Heart left ventricle (tissue), 13 donors: Measurements from ENCODE around the gene PPP1R12B.
"Not testable (repeated sequence)": the region's sequence is repeated elsewhere in the genome, so short reads cannot be mapped to it uniquely, and the experiment has no call there.

Source experiments
- POLR2A ChIP-seq, 2 donors: fragments of 450-650 bp; IDR thresholded peaks; one replicate each; pipeline ENCODE4 v1.6.1; 2017; ENCODE audit warnings: antibody characterized with exemption in 2 of 2, mild to moderate bottlenecking in 2 of 2, moderate library complexity in 2 of 2
- TF ChIP-seq, protein P1 (sequence below), 12 donors: fragments of 200-600 bp; sonication (generic) in 4 of 12; IDR thresholded peaks; one replicate each; pipeline versions ENCODE4 v1.5.0 to v1.8.0; 2018 to 2022; ENCODE audit warnings: antibody characterized with exemption in 12 of 12, mild to moderate bottlenecking in 5 of 12
- donor health status: ischemic (EF 13 %, LVEDD 7.1; RV severe dilation, severe dysfunction).
- donor health status: DM: no; HTN: yes; CAD: no.
- donor health status: DM: no; HTN: no; CAD: no.
- donor health status: ischemic (EF 25% LVEDD 6.9; RV normal size, moderate dysfunction).
- donor health status: ischemic (EF 25% LVEDD 5.7; RV mildly dilated, moderate dysfunction).
- donor health status: ischemic (EF 35%, LVEDD 5.7; RV mildly dilated, moderate dysfunction).
- donor health status: nonischemic (EF 11% LVEDD 7.7; RV severe dilation, severe dysfunction).
- donor health status: DM: yes; HTN: yes; CAD: no.
- donor health status: PGD.
- donor health status: ischemic (EF 29% LVEDD 5.4; RV normal size, mild dysfunction).
- donor health status: nonischemic (EF 23%, LVEDD 6.1; RV moderate dilation, normal function).

DNA sequence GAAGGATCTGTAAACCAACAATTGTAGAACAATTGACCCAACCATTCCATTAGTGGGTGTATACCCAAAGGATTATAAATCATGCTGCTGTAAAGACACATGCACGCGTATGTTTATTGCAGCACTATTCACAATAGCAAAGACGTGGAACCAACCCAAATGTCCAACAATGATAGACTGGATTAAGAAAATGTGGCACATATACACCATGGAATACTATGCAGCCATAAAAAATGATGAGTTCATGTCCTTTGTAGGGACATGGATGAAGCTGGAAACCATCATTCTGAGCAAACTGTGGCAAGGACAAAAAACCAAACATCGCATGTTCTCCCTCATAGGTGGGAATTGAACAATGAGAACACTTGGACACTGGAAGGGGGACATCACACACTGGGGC, 33.4 kb downstream of the PPP1R12B start:
- TF ChIP-seq, protein P1, sequence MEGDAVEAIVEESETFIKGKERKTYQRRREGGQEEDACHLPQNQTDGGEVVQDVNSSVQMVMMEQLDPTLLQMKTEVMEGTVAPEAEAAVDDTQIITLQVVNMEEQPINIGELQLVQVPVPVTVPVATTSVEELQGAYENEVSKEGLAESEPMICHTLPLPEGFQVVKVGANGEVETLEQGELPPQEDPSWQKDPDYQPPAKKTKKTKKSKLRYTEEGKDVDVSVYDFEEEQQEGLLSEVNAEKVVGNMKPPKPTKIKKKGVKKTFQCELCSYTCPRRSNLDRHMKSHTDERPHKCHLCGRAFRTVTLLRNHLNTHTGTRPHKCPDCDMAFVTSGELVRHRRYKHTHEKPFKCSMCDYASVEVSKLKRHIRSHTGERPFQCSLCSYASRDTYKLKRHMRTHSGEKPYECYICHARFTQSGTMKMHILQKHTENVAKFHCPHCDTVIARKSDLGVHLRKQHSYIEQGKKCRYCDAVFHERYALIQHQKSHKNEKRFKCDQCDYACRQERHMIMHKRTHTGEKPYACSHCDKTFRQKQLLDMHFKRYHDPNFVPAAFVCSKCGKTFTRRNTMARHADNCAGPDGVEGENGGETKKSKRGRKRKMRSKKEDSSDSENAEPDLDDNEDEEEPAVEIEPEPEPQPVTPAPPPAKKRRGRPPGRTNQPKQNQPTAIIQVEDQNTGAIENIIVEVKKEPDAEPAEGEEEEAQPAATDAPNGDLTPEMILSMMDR (IDR thresholded peaks at IDR 0.05) = not testable (repeated sequence)
- not testable (repeated sequence) for TF ChIP-seq POLR2A (IDR thresholded peaks at IDR 0.05)
